Fibroblast of skin of right quadriceps (primary cell): ENCODE measurements around the gene C9orf50.
"Not testable (repeated sequence)": the region's sequence is repeated elsewhere in the genome, so short reads cannot be mapped to it uniquely, and the experiment has no call there.

Source experiments
- DNase-seq: peaks from one replicate; pipeline ENCODE4 v3.0.0-alpha.2; 2013

C9orf50 gene, protein sequence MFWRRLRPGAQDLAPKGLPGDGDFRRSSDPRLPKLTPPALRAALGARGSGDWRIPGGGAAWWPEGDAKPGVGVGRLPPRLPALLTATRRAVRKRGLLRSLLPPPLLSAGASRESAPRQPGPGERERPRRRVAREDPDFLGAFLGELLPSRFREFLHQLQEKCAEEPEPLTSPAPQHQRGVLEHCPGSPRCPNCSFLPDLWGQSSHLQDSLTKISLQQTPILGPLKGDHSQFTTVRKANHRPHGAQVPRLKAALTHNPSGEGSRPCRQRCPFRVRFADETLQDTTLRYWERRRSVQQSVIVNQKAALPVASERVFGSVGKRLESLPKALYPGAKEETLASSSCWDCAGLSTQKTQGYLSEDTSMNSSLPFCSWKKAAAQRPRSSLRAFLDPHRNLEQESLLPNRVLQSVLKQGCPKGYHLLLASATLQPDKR

DNA sequence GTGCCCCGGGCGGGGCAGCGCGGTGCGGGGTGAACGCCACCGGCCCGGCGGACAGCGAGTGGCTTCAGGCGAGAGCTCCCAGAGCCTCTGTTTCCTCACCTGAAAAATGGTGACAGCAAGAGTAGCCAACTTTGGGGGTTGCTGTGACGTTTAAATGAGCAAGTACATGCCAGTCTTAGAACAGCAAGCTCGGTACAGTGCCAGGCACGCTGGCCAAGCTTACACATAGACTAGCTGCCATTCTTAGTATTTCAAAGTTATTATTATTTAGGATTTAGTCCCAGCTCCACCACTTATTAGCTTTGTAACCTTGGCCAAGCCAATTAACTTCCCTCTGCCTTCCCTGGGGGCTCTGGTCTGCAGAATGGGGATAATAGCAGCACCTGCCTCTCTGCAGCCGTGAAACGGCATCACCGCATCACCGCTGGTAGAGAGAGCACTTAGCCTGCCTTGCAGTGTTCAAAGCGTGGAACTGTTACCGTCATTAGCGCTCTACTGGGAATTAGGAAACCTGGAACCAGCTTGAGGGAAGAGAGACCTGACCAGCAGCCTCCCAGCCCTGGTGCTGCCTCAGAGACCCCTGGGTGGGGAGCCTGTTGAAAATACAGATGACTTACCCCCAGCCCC is at the start of gene C9orf50:
TSS of gene C9orf50 (minus strand) at position 433 of the 627 bp plus-strand sequence. CDS start 527 bp downstream, outside the sequence.
- no peak for DNase-seq

DNA sequence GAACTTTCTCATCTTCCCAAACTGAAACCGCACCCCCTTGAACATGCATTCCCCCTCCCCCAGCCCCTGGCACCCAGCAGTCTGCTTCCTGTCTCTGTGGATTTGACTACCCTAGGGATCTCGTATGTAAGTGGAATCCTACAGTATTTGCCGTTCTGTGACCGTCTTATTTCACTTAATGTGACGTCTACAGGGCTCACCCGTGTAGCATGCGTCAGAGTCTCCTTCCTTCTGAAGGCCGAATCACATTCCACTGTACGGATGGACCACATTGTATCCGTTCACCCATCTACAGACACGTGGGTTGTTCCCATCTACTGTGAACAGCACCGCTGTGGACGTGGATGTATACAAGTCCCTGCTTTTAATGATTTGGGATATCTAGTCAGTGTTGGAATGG is 49.0 kb upstream of the C9orf50 start:
- DNase-seq: peak; percentile 62

DNA sequence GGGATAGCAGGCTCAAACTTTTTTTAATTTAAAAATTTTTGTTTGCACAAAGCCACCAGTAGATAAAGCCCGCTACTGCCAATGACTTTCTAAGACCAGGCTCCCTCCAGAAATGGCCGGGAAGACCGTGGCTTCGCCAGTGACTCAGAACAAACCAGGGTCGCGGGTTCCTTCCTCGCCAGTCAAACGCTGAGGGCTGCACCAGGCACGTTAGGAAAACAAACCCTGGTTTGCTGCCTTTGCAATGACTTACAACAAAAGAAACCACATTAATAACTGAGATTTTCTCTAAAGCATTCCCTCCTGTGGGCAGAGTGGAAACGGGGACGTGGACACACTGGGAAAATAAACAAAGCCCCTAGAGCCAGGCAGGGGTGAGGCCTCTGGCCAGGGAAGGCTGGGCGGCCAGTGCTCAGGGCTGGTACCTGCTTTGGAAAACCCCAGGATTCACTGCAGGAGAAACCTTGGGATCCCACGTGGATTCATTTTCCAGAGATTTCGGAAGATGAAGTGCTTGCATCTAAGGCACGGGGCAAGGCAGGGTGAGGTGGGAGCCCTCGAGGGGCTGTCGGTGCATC is 48.3 kb upstream of the C9orf50 start:
- DNase-seq: peak; percentile 77

DNA sequence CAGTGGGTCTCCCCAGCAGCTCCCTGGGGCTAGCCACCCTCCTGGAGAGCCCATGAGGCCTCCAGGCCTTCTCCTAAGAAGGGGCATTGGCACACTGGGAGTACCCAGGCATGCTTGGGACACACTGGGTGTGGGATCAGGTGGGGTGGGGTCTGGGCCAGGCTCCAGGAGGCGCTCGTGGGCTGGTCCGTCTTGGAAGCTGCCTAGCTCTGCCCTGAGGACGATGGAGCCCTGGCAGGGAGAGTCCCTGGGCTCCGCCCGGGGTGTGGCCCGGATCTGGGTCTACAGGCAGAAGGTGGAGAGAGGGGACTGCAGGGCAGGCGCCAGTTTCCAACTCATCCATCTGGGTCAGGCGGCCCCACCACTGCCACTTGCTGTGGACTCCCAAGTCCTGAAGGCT is 46.9 kb upstream of the C9orf50 start:
- no peak for DNase-seq

DNA sequence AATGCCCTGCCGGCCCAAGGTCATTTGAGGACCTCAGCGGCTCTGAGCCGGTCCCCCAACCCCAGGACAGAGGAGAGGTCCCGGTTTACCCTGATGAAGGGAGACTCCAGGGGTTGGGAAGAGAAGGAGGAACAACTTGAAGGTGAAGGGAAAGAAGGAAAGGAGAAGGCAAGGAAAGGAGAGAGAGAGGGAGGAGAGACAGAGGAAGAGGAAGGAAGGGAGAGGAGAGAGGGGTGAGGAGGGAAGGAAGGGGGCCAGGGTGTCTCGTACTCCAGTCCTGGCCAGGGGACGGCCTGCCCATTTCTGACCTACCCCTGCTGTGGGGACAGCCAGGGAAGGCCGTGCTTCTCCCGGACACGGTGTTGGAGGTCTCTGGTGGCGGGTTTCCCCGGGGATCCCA is 46.5 kb upstream of the C9orf50 start:
- DNase-seq: no peak

DNA sequence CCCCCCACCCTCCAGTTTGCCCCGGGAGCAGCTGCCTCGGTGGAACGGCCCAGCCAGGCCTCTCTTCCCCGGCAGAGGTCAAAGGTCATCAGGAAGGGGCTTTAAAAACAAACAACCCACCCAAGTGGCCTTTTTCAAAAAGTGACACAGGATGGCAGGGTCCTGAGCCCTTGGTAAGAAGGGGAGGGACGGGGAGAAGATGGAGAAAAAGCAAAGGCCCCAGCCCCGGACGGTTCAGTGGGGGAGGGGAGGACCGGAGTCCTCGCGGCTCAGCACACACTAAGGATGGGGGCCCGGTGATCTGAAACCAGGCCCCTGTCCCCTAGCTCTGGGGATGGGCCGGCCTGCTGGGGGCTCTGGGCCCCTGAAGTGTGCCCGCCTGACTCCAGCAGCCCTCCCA is 45.7 kb upstream of the C9orf50 start:
- DNase-seq: no peak

DNA sequence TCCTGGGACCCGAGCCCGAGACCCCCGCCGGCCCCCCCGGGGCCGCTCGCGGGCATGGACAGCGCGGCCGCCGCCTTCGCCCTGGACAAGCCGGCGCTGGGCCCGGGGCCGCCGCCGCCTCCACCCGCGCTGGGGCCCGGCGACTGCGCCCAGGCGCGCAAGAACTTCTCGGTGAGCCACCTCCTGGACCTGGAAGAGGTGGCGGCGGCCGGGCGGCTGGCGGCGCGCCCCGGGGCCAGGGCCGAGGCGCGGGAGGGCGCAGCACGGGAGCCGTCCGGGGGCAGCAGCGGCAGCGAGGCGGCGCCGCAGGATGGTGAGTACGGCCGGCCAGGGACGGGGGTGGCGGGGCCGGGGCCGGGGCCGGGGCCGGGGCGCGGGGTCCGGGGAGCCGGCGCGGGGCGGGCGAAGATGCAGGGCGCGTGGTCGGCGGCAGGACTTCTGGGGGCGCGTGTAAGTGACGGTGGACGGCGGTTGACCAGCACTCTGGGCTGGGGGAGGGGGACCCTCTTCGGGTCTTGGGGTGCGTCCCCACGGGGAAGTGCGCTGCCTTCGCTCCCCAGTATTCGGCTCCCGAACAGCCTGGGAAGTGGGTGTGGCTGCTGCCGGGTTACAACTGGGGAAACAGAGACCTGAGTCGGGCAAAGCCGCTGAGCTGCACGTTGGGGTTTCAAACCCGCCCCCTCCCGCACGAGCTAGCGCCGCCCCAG is 45.1 kb upstream of the C9orf50 start:
- no peak for DNase-seq

DNA sequence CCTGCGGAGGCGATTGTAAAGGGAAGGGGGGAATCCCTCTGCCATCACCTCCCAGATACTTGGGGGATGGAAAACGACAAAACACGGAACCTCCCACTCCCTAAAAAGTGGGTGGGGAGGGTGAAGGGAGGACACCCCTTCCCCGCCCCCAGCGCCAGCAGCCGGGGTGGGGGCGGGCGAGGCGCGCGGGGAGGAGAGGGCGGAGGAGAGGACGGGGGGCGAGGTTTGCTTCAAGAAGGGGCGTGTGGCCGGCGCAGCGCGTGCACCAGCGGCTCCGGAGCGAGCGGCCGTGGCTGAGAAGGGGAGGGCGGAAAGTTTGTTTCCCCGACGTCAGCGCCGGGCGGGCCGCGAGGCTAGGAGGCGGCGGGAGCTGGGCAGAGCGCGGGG is 44.5 kb upstream of the C9orf50 start, which contains the start of gene PRRX2:
TSS of gene PRRX2 (plus strand) at position 259 of the 387 bp plus-strand sequence. CDS start 221 bp downstream, outside the sequence.
- peak; percentile 88 for DNase-seq

DNA sequence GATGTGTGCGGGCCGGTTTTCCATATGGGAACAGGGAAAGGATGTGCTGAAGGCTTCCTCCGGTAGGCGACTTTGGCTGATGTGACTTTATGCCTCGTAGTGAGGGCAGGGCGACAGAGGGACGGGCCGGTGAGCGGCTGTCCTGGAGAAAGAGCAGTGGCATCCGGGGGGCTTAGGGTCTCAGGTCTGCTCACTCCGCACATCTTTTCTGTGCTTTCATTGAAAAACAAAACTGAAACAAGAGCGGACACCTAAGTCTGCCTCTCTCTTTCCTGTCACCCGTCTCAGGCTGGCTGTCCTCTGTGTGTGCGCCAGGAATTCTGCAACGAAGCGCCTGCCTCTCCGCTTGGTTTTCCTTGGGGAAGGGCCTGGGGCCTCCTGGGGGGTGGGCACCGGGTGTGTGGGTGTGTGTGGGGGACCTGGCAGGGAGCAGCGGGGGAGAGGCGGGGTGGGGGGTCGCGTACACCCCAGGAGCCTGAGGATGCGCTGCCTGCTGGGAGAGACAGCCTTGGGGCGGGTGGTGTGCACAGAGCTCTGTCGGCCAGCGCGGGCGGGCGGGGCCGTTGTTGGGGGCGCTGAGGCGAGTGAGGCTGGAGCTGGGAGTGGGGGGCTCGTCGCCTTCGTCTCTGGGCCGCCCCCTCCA is 44.0 kb upstream of the C9orf50 start:
- DNase-seq: no peak

DNA sequence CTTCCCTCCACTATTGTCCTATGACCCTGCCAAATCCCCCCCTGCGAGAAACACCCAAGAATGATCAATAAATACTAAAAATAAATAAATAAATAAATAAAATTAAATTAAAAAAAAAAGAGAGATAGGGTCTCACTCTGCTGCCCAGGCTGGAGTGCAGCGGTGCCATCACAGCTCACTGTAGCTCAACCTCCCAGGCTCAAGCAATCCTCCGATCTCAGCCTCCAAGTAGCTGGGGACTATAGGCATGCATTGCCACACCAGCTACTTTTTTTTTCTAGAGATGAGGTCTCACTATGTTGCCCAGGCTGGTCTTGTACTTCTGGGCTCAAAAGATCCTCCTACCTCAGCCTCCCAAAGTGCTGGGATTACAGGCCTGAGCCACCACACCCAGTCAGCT is 41.3 kb upstream of the C9orf50 start:
- DNase-seq: not testable (repeated sequence)

DNA sequence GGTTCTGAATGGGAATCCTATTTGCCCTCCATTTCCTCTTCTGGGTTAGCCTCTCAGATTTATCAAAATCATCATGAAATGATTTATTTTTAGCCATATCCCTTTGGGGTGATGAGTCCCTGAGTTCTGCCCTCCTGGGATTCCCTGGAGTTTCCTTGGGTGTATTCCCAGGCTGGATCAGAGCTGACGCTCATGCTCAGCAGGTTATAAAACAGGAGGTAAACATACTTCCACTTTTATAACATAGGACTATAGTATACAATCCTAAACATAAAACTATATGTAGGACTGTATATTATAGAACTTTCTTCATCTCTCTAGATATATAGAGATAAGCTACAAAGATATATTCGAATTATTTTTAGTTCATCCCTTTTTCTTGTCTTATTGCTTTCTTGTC is 40.1 kb upstream of the C9orf50 start:
- no peak for DNase-seq

DNA sequence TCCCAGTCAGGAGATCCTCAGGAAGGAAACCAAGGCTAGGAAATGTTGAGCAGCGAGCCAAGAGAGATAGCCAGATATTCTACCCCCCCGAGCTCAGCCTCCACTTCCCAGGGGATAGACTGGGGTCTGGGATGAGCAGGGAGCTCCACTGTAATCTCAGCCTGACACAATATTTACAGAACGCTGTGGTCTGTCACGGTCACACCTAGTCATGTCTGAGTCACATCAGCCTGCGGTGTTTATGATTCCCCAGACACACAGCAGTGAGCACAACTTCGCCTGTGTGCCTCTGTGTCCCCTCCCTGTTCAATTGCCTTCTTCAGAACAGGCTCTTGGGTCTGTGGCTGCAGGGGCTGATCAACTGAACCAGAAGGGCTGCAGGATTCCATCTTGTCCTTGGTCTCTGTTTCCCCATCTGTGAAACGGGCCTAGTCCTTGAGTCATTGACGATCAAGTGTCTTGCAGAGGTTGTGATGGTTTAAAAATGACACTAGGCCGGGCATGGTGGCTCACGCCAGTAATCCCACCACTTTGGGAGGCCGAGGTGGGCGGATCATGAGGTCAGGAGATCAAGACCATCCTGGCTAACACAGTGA is 36.0 kb upstream of the C9orf50 start:
- peak; percentile 88 for DNase-seq

DNA sequence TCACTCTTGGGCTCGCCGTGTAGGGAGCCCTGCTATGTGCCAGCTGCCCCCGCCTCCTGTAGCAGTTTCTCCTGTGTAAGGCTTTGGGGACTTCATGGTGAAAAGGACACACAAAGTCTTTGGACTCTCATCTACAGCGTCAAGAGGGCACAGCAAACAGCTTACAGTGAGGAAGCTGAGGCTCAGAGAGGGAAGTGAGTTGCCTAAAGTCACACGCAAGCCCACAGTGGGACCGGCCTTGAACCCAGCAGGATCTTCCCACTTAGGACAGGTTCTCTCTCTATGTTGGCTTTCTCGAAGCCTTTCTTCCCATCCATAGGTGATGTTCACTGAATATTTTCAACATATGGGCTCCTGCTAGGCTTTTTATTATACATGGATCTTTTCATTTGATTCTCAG is 34.8 kb upstream of the C9orf50 start:
- no peak for DNase-seq

DNA sequence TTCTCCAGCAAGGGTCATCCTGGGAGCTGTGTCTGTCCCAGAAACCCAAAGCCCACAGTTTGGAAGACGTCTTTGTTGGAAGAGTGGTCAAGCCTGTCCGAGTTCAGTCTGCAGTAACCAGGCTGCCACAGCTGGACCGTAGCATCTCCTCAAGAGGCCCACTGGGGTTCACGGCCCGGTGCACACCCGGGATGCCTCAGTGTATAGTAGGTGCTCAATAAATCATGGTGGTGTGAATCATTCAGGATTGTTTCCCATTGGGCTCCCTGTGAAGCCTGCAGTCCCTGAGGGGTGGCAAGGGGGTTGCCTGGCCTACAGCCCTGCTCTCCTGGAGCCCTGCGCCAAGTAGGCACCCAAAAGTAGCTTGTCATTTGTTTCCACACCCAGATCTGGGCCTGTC is 34.3 kb upstream of the C9orf50 start:
- no peak for DNase-seq

DNA sequence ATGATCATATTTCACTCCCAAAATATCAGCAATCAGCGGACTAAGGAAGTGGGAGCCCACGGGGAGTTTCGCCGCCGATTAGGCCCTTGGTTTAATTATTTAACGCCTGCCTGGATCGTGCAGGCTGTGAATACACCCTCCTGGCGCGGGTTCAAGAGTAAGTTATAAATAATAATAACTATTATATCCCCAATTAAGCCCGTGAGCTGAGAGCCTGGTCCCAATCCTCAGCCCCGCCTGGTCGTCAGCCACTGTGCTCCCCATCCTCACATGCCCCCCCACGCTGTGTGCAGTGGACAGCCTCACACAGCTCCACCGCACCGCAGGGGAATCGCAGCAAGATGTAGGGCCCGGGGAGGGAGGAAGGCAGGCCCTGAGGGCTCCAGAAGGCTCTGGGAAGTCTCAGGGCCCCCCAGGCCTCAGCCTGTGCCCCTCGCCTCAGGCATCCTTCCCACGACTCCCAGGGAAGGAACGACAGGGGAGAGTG is 33.7 kb upstream of the C9orf50 start:
- no peak for DNase-seq

DNA sequence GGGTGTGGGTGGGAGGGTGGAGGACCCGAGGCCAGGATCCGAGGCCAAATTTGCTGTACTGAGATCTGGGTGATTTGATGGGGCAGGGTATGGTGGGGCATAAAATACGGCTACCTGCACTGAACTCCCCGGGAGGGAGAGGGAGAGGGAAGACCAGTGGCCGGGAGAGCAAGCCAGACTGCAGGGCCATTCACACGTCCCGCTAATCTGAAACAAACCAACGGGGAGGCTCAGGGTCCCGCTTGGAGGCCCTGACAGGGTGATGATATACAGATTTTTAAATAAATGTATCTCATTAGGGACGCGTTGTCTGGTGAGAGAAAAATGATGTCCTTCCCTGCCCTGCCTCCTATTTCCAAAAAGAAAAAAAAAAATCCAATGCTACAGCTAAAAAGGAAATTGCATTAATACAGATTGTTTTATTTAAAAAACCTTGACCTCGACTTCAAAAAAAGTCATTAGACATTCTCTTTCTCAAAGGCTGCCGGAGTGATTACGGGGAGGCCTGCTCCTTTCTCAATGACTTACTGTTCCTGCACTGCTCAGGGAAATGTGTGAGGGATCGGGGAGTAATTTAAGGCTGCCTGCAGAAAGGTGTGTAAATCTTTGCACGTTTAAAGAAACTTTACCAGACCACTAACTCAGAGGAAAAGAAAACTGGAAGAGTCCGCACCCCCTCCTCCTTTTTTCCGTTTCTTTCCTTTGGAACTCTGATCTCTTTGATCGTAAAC is 33.1 kb upstream of the C9orf50 start:
- peak; percentile 43 for DNase-seq

DNA sequence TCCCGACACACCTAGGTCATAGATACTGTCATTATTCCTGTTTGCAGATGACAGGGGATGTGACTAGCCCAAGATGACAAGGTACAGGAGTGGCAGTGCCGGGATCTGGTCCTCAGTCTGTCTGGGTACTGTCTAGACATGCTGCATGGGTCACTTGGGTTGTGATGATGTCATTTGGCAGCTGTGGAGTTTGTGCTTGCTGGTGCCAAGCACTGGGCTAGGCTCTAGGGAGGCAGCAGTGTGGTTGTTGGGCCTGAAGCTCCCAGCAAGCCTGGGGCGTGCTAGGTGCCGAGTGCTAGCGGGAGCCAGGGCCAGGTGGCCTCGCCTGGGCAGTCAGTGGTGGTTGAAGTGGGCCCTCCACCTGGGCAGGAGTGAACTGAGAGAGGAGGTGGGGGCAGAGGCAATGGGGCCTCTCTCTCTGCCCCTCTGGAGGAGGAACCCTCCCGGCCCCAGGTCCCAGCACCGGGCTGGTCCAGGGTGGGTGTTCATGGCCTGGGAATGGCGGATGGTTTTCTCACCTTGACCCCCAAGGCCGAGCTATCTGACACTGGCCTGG is 29.9 kb upstream of the C9orf50 start:
- DNase-seq: no peak

DNA sequence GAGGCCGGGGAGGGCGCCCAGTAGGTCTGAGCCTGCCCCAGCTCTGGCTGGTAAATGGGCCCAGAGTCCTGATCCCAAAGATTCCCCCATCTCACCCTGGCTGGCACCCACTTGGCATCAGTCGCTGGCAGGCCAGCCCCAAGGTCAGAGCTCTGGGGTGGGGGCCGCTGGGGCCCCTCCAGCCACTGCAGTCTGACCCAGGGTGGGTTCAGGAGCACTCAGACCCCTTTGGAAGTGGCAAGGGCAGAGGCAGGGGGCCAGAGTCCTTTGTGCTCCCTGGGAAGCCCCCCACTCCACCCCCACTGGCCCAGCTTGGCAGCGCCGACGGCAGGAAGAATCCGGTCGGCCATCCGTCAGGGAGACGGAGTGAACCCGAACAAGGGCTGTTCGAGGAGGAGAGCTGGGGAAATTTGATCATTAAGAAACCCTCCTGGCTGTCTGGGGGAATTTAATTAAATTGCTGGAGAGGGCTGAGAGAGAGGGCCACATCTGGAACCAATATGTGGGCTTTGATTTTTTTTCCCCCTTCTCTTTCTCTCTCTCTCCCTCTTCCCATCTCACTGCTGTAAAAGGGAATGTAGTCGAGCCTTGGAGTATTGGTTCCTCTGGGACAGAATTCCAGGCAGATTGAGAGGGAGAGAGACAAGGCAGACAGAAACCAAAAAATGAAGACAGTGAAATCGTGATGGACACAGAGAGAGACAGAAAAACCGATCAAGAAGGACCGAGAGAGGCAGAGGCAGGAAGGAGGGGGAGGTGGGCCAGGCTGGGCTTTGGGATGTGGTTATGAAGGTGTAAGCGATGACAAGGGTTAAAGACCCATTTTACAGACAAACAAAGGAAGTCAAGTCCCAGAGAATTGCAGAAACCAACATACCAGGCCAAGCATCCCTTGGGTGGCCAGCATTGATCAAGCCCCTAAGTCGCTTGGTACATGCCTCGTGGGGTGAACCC is 29.1 kb upstream of the C9orf50 start:
- peak; percentile 89 for DNase-seq

DNA sequence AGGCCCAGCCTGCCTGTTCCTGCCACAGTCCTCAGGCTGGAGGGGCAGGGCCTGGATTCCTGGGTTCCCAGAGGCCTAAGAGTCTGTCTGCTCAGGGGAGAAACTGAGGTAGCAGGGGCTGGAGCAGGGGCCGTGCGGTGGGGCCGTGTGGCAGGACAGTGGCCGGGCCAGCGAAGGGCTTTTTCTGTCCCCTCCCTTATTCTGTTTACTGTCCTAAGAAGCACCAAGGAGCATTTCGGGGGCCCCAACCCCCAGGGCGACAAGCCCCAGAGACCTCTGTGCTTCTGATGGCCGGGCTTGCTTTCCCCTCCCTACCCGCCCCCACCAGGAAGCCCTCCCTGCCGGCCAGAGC is 27.8 kb upstream of the C9orf50 start:
- DNase-seq: no peak
